GM03348 (cell line): ENCODE measurements around the gene CR1.
"Not testable (repeated sequence)": the region's sequence is repeated elsewhere in the genome, so short reads cannot be mapped to it uniquely, and the experiment has no call there.

ENCODE experiments used
- DNase-seq: peaks from one replicate; pipeline ENCODE4 v3.0.0; 2012; ENCODE audit warnings: low spot score

Gene CR1

GRCh38 chr1:207644852-207645634 is 149.1 kb downstream of the CR1 start, which contains the start of gene CR1L:
CR1L (plus strand) TSS chr1:207645133; CDS start chr1:207645234, 101 bp downstream.
- DNase-seq = peak; percentile 93

- DNase-seq = no peak
These were observed 149.7 kb downstream of the CR1 start for GRCh38 chr1:207645635-207646081.

- no peak for DNase-seq
These were observed 150.2 kb downstream of the CR1 start for GRCh38 chr1:207646171-207646570.

GRCh38 chr1:207646944-207647579 is 151.1 kb downstream of the CR1 start:
- no peak for DNase-seq

- no peak for DNase-seq
These were observed 151.8 kb downstream of the CR1 start for GRCh38 chr1:207647671-207648333.

- no peak for DNase-seq
These were observed 152.6 kb downstream of the CR1 start for GRCh38 chr1:207648334-207649209.

GRCh38 chr1:207649210-207649753 is 153.3 kb downstream of the CR1 start:
- DNase-seq = no peak

GRCh38 chr1:207649865-207650580 is 154.1 kb downstream of the CR1 start:
- no peak for DNase-seq

- no peak for DNase-seq
These were observed 155.6 kb downstream of the CR1 start for GRCh38 chr1:207651583-207651982.

GRCh38 chr1:207654320-207654719 is 158.4 kb downstream of the CR1 start:
- DNase-seq = peak; percentile 15

GRCh38 chr1:207658408-207658807 is 162.5 kb downstream of the CR1 start:
- DNase-seq = no peak

GRCh38 chr1:207658904-207659485 is 163.0 kb downstream of the CR1 start:
- DNase-seq = no peak

GRCh38 chr1:207659545-207660153 is 163.7 kb downstream of the CR1 start:
- no peak for DNase-seq

GRCh38 chr1:207661420-207661819 is 165.5 kb downstream of the CR1 start:
- not testable (repeated sequence) for DNase-seq

- DNase-seq = no peak
These were observed 170.4 kb downstream of the CR1 start for GRCh38 chr1:207666342-207666741.

GRCh38 chr1:207669528-207670009 is 173.6 kb downstream of the CR1 start:
- no peak for DNase-seq

- no peak for DNase-seq
These were observed 174.2 kb downstream of the CR1 start for GRCh38 chr1:207670192-207670591.

- DNase-seq = no peak
These were observed 175.0 kb downstream of the CR1 start for GRCh38 chr1:207670997-207671396.

- DNase-seq = peak; percentile 27
These were observed 176.7 kb downstream of the CR1 start for GRCh38 chr1:207672522-207673130.
